ENCODE results near the gene ANO1. TPM values are rescaled to one million over a fixed set of nuclear protein-coding genes. Genes with fewer than 3 reads are reported as not detected.

The ANO1 gene
- polyA plus RNA-seq, 3 donors, result not detected

DNA sequence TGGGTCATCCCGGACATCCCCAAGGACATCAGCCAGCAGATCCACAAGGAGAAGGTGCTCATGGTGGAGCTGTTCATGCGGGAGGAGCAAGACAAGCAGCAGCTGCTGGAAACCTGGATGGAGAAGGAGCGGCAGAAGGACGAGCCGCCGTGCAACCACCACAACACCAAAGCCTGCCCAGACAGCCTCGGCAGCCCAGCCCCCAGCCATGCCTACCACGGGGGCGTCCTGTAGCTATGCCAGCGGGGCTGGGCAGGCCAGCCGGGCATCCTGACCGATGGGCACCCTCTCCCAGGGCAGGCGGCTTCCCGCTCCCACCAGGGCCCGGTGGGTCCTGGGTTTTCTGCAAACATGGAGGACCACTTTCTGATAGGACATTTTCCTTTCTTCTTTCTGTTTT lies 109.7 kb downstream of the ANO1 start:
- H3K27me3 Mint-ChIP-seq (ENCODE audit: low read depth in 3 of 3), result peaks cover 11 to 16% (median 13%) of the 10 kb centered on the region in 3 donors
- no peak overlapping the region for H3K9ac ChIP-seq (ENCODE audit: insufficient read depth, low read length, poor library complexity, severe bottlenecking)
- H3K79me2 ChIP-seq (ENCODE audit: insufficient read depth, low read length), result no peaks in the 10 kb centered on the region
- no peak overlapping the region for H2AFZ ChIP-seq (ENCODE audit: insufficient read depth, low read depth, low read length, poor library complexity, severe bottlenecking)
- WGBS (ENCODE audit: insufficient coverage), result 88% methylated on average over 14 of the region's 15 CpGs
- H3K4me1 Mint-ChIP-seq, result peaks cover 3% of the 10 kb centered on the region
- no peak overlapping the region for H3K4me2 ChIP-seq (replicated peaks; ENCODE audit: extremely low read depth, low read length, poor library complexity, severe bottlenecking)
- H3K4me3 Mint-ChIP-seq, result no peak overlapping the region
- intact Hi-C loops (cut with micrococcal nuclease), result no loop called here
- no peak overlapping the region for H3K27ac Mint-ChIP-seq
- H3K36me3 Mint-ChIP-seq, result no peaks in the 10 kb centered on the region
- H3K9me3 ChIP-seq (replicated peaks in 1 of 2; ENCODE audit: control insufficient read depth in 1 of 2, insufficient read depth in 1 of 2, low read length in 2 of 2), result no peaks in the 10 kb centered on the region
- H3K27me3 ChIP-seq (ENCODE audit: control insufficient read depth in 2 of 2, insufficient read depth in 2 of 2, low read length in 2 of 2), result no peaks in the 10 kb centered on the region
- H3K4me1 ChIP-seq (ENCODE audit: control insufficient read depth in 1 of 2, insufficient read depth in 2 of 2, low read length in 2 of 2), result no peaks in the 10 kb centered on the region
- TF ChIP-seq, protein P1, sequence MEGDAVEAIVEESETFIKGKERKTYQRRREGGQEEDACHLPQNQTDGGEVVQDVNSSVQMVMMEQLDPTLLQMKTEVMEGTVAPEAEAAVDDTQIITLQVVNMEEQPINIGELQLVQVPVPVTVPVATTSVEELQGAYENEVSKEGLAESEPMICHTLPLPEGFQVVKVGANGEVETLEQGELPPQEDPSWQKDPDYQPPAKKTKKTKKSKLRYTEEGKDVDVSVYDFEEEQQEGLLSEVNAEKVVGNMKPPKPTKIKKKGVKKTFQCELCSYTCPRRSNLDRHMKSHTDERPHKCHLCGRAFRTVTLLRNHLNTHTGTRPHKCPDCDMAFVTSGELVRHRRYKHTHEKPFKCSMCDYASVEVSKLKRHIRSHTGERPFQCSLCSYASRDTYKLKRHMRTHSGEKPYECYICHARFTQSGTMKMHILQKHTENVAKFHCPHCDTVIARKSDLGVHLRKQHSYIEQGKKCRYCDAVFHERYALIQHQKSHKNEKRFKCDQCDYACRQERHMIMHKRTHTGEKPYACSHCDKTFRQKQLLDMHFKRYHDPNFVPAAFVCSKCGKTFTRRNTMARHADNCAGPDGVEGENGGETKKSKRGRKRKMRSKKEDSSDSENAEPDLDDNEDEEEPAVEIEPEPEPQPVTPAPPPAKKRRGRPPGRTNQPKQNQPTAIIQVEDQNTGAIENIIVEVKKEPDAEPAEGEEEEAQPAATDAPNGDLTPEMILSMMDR (IDR thresholded peaks at IDR 0.05), result no peak
- no peak overlapping the region for H3K4me3 ChIP-seq (replicated peaks in 1 of 3; ENCODE audit: low read depth in 2 of 3, low read length in 3 of 3)
- no peaks in the 10 kb centered on the region for H4K20me1 ChIP-seq (ENCODE audit: insufficient read depth, low read length)
- H3K27ac ChIP-seq (ENCODE audit: low read depth in 1 of 2, low read length in 2 of 2), result no peak overlapping the region
- peaks cover 0 to 3% (median 0%) of the 10 kb centered on the region in 7 donors for H3K9me3 Mint-ChIP-seq
- H3K36me3 ChIP-seq (replicated peaks in 1 of 2; ENCODE audit: control insufficient read depth in 1 of 2, insufficient read depth in 2 of 2, low read length in 2 of 2), result no peaks in the 10 kb centered on the region
- DNase-seq, result no peak

DNA sequence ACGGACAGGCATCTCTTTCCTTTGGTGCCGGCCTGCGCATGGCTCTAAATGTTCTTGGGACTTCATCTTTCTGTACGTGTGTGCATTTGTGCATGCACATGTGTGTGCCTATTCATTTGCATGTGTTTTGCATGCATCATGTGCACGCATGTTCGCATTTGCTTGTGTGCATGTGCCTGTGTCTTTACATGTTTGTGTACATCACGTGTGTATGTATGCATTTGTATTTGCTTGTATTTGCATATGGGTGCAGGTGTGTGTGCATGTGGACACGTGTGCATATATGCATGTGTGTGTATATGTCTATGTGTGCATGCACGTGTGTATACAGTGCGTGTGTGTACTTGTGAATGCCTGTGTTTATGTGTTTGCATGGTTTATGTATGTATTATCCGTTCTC lies 111.5 kb downstream of the ANO1 start:
- H4K20me1 ChIP-seq (ENCODE audit: insufficient read depth, low read length), result no peaks in the 10 kb centered on the region
- no peaks in the 10 kb centered on the region for H3K4me1 ChIP-seq (ENCODE audit: control insufficient read depth in 1 of 2, insufficient read depth in 2 of 2, low read length in 2 of 2)
- H3K27me3 ChIP-seq (ENCODE audit: control insufficient read depth in 2 of 2, insufficient read depth in 2 of 2, low read length in 2 of 2), result no peaks in the 10 kb centered on the region
- no peak for DNase-seq
- intact Hi-C loops (cut with micrococcal nuclease), result loop anchor here (5.0 to 10.0 kb wide), 3 partner anchors 267 to 1285 kb away; partner anchors contain the start of genes IGHMBP2 (in 1 of the 2) and MRPL21 (in 1 of the 2)
- no peaks in the 10 kb centered on the region for H3K9me3 ChIP-seq (replicated peaks in 1 of 2; ENCODE audit: control insufficient read depth in 1 of 2, insufficient read depth in 1 of 2, low read length in 2 of 2)
- H3K27ac Mint-ChIP-seq, result no peak overlapping the region
- peaks cover 0 to 3% (median 0%) of the 10 kb centered on the region in 7 donors for H3K9me3 Mint-ChIP-seq
- H3K36me3 ChIP-seq (replicated peaks in 1 of 2; ENCODE audit: control insufficient read depth in 1 of 2, insufficient read depth in 2 of 2, low read length in 2 of 2), result no peaks in the 10 kb centered on the region
- H3K27ac ChIP-seq (ENCODE audit: low read depth in 1 of 2, low read length in 2 of 2), result no peak overlapping the region
- no peak overlapping the region for H3K9ac ChIP-seq (ENCODE audit: insufficient read depth, low read length, poor library complexity, severe bottlenecking)
- H2AFZ ChIP-seq (ENCODE audit: insufficient read depth, low read depth, low read length, poor library complexity, severe bottlenecking), result no peak overlapping the region
- H3K4me3 Mint-ChIP-seq, result peak overlapping the region in 1 of 2 donors; percentile 39
- peaks cover 3% of the 10 kb centered on the region for H3K4me1 Mint-ChIP-seq
- H3K79me2 ChIP-seq (ENCODE audit: insufficient read depth, low read length), result no peaks in the 10 kb centered on the region
- 88% methylated on average over 8 of the region's 11 CpGs for WGBS (ENCODE audit: insufficient coverage)
- no peak overlapping the region for H3K4me2 ChIP-seq (replicated peaks; ENCODE audit: extremely low read depth, low read length, poor library complexity, severe bottlenecking)
- no peaks in the 10 kb centered on the region for H3K36me3 Mint-ChIP-seq
- TF ChIP-seq, protein P1 (IDR thresholded peaks at IDR 0.05), result no peak
- H3K4me3 ChIP-seq (replicated peaks in 1 of 3; ENCODE audit: low read depth in 2 of 3, low read length in 3 of 3), result no peak overlapping the region
- peaks cover 9 to 15% (median 9%) of the 10 kb centered on the region in 3 donors for H3K27me3 Mint-ChIP-seq (ENCODE audit: low read depth in 3 of 3)
